Measurements from ENCODE around the gene GALNT12.
A peak's percentile ranks its signal among the peaks of the same experiment; 100 is the strongest.

- no peak for TF ChIP-seq YY1 (IDR thresholded peaks at IDR 0.05; ENCODE audit: low read depth)
- TF ChIP-seq EGR1 (IDR thresholded peaks at IDR 0.05) = 0 out of 2 replicates have a peak, but pooled peaks have one; percentile 42
- TF ChIP-seq TEAD4 (IDR thresholded peaks at IDR 0.05) = no peak
- TF ChIP-seq RAD21 (IDR thresholded peaks at IDR 0.05; ENCODE audit: low read depth) = no peak
- TF ChIP-seq REST (IDR thresholded peaks at IDR 0.05; ENCODE audit: low read depth) = no peak
- TF ChIP-seq USF1 (IDR thresholded peaks at IDR 0.05) = no peak
- no peak for TF ChIP-seq NFIC (IDR thresholded peaks at IDR 0.05)
Observed at GRCh38 chr9:98796364-98797101, 10.9 kb upstream of the GALNT12 start, which contains the start of gene ANKS6.
